Effector memory CD4-positive, alpha-beta T cell (primary cell): ENCODE results near the gene SNX17.

Experiments used
- DNase-seq, 3 donors: peaks; one replicate each; pipeline ENCODE4 v3.0.0-alpha.2; 2020
- H3K27ac ChIP-seq: 2 replicates; pipeline ENCODE4 v1.7.0; 2013; ENCODE audit warnings: mild to moderate bottlenecking, low read length, moderate library complexity; ENCODE audit not compliant: insufficient read depth, poor library complexity, severe bottlenecking
- H3K27me3 ChIP-seq: replicated peaks from 2 replicates; pipeline ENCODE4 v1.7.0; 2013; ENCODE audit warnings: mild to moderate bottlenecking, low read length; ENCODE audit not compliant: insufficient read depth, control insufficient read depth, poor library complexity, severe bottlenecking
- H3K36me3 ChIP-seq: 2 replicates; pipeline ENCODE4 v1.7.0; 2013; ENCODE audit warnings: mild to moderate bottlenecking, low read length, moderate library complexity; ENCODE audit not compliant: control insufficient read depth, insufficient read depth
- H3K4me1 ChIP-seq: 2 replicates; pipeline ENCODE4 v1.7.0; 2013; ENCODE audit warnings: low read length, mild to moderate bottlenecking; ENCODE audit not compliant: control insufficient read depth, insufficient read depth, poor library complexity, severe bottlenecking
- H3K4me3 ChIP-seq: 2 replicates; pipeline ENCODE4 v1.7.0; 2013; ENCODE audit warnings: low read length, low read depth, mild to moderate bottlenecking; ENCODE audit not compliant: insufficient read depth, poor library complexity, severe bottlenecking
- H3K9me3 ChIP-seq: 2 replicates; pipeline ENCODE4 v1.7.0; 2013; ENCODE audit warnings: mild to moderate bottlenecking, low read length, moderate library complexity; ENCODE audit not compliant: control insufficient read depth

SNX17 gene

DNA sequence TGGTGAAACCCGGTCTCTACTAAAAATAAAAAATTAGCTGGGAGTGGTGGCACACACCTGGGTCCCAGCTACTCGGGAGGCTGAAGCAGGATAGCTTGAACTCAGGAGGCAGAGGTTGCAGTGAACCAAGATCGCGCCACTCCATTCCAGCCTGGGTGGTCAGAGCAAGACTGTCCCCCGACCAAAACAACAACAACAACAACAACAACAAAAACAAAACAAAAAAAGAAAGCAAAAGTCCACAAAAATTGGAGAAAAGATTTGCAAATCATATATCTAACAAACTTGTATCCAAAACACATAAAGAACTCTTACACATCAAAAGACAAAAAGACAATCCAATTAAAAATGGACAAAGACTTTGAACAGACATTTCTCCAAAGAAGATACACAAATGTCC, 28.5 kb downstream of the SNX17 start:
- Histone ChIP-seq H3K36me3 (no peaks in the 10 kb centered on the region), H3K4me1 (no peaks in the 10 kb centered on the region), H3K9me3 (no peaks in the 10 kb centered on the region), H3K4me3 (no peak overlapping the region), H3K27me3 (no peaks in the 10 kb centered on the region), H3K27ac (no peak overlapping the region)
- no peak for DNase-seq

DNA sequence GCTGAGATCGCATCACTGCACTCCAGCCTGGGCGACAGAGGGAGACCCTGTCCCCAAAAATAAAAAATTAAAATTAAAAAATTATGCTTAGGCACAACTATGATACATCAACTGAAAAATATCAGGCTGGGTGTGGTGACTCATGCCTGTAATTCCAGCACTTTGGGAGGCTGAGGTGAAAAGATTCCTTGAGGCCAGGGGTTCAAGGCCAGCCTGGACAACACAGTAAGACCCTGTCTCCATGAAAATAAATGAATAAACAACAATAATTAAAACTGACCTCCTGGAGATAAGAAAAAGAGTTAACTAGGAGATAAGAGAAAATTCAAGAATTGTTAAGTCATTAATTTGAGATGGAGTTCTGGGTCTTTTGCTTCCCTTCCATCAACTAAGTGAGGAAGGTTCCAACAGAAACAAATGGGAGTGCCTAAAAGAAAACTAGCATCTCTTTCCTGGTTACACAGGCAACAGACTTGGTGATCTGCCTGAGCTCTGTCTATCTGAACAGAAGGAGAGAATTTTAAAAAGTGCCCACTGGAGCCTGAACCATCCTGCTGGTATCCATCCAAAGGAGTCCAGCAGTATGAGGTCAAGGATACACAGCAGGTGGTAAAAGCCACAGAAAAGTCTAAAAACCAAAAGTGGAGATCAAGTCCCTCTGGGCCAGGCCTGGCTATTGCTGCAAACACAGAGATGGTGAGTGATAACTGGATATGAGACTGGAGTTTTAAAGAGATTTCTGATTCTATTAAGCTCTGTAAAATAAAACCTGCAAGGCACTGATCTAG, 30.1 kb downstream of the SNX17 start:
- H3K36me3 ChIP-seq = no peaks in the 10 kb centered on the region
- no peak overlapping the region for H3K27ac ChIP-seq
- H3K4me1 ChIP-seq = no peaks in the 10 kb centered on the region

DNA sequence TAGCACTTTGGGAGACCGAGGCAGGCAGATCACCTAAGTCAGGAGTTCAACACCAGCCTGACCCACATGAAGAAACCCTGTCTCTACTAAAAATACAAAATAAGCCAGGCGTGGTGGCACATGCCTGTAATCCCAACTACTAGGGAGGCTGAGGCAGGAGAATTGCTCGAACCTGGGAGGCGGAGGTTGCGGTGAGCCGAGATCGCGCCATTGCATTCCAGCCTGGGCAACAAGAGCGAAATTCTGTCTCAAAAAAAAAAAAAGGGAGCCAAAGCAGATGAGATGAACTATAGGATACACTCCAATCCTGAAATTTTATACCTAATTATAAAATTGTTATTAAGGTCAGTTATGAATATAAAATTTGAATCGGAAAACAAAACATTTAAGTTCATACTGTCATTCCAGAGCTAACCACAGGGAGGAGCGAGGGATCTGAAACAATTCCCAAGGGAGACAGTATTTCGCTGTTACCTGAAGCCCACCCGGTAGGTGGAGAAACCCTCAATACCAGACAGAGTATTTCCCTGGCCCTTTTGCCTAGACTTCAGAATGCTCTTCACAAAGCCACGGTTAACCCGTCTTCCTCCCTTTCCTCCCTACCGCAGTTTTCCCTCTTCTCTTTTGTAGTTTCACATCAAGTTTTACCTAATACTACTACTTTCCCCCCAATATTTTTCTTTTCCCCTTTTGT, 37.5 kb downstream of the SNX17 start:
- H3K27ac ChIP-seq = peak overlapping the region; percentile 86

More for the DNA sequence above, 30.1 kb downstream of the SNX17 start:
- DNase-seq = no peak
- H3K4me3 ChIP-seq = no peak overlapping the region
- H3K9me3 ChIP-seq = no peaks in the 10 kb centered on the region
- H3K27me3 ChIP-seq = no peaks in the 10 kb centered on the region

DNA sequence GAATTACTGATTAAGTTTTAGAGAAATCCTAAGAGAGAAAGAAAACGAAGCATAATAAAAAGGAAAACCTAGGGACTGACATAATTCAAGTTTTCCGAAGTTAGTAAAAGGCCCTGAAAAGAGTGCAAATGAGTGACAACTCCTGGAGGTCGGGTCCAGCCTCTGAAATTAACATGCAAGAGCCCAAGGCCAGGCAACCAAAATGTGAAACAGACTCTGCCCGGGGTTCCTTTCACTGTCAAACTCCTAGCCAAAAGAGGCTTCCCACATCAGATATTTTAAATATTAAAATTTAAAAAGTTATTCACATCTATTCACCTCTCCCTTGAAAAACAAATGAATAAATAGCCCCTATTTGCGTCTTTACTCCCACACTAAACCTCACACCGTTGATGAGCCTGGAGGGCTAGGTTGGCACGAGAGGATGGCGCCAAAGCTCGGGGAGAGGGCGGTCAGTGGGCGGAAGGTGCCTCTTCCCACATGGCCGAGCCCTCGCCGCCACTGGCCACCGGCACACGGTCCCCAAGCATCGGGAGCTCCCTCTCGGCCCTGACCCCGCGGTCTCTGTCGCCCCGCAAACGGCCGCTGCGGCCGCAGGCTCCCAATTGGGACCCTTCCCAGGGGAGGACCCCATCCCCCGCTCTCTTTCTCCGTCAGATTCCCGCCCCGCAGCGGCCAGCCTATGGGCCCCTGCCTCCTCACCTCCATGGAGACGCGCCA, 38.3 kb downstream of the SNX17 start:
- no peaks in the 10 kb centered on the region for H3K27me3 ChIP-seq
- DNase-seq = no peak
- H3K9me3 ChIP-seq = no peaks in the 10 kb centered on the region
- H3K4me1 ChIP-seq = peaks cover 25% of the 10 kb centered on the region
- peak overlapping the region; percentile 99 for H3K4me3 ChIP-seq
- peak overlapping the region; percentile 86 for H3K27ac ChIP-seq
- no peaks in the 10 kb centered on the region for H3K36me3 ChIP-seq

More for the DNA sequence above, 37.5 kb downstream of the SNX17 start:
- no peaks in the 10 kb centered on the region for H3K36me3 ChIP-seq
- no peaks in the 10 kb centered on the region for H3K9me3 ChIP-seq
- H3K4me1 ChIP-seq = peaks cover 25% of the 10 kb centered on the region
- DNase-seq = no peak
- H3K4me3 ChIP-seq = peak overlapping the region; percentile 99
- H3K27me3 ChIP-seq = no peaks in the 10 kb centered on the region

DNA sequence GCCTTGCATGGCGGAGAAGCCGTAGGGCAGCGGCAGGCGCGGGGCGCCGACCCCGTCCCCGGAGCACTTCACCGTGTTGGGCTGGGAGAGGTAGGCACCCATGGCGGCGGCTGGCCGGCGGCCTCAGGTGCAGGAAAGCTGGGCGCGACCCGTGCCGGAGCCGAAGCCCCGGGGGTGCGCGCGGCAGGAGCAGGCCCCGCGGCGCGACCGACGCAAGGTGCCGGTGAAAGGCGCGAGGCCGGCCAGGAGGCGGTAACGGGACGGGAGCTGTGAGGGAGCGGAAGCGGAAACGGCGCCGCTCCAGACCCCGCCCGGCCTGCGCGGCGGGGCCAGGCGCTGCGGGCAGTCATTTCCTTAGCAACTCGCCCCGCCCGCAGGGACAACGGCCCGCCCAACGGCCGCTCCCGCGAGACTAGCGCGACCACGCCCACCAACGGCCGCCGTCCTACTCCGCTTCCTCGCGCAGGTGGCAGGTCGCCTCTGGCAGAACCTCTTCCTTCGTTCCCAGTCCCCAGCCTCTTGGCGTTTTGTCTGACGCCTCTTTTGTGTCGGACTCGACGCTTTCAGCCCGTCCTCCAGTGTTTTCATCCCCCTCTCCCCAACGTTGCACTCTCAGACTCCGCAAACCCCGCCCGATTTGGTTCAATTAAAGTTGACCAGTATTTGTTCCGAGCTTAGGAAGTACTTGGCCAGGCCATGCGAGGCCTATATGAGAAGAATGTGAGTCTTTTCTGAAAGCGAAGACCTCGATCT, 39.1 kb downstream of the SNX17 start, which contains the start of gene PPM1G:
Gene PPM1G, minus strand, starts transcription at position 271 of the 753 bp plus-strand sequence. Its CDS starts 169 bp downstream, at position 102.
- DNase-seq = peak; percentile 89 to 92 (median 91)
- Histone ChIP-seq H3K4me3 (peak within 1 kb of the TSS; percentile 99), H3K27me3 (no peaks in the 10 kb centered on the region), H3K4me1 (peaks cover 25% of the 10 kb centered on the region), H3K36me3 (no peaks in the 10 kb centered on the region), H3K9me3 (no peaks in the 10 kb centered on the region), H3K27ac (peak within 1 kb of the TSS; percentile 86)

DNA sequence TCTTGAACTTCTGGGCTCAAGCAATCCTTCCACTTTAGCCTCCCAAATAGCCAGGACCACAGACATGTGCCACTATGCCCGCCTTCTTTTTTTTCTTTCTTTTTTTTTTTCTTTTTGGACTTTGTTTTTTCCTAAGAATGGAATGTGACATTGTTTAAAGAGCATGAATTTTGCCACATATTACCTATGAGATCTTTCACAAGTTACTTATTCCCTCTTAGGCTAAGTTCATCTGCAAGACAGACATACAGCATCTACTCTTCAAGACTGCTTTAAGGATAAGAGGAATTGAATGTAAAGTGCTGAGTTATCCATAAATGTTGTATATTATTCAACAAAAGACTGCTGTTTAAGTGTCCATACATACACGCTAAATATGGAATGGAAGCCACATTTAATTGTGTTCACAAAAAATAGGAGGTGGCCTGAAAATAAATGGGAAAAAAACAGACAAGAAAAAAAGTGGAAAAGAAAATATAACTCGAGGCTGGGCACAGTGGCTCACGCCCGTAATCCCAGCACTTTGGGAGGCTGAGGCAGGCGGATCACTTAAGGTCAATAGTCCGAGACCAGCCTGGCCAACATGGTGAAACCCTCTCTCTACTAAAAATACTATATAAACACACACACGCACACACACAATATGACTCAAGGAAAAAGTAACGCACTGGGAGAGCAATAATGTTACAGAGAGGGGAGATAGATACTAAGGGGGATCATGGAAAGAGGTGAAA, 42.2 kb downstream of the SNX17 start:
- H3K4me3 ChIP-seq = no peak overlapping the region
- no peak overlapping the region for H3K27ac ChIP-seq
- peaks cover 17% of the 10 kb centered on the region for H3K4me1 ChIP-seq
- DNase-seq = no peak
- H3K9me3 ChIP-seq = no peaks in the 10 kb centered on the region
- H3K27me3 ChIP-seq = no peaks in the 10 kb centered on the region
- H3K36me3 ChIP-seq = no peaks in the 10 kb centered on the region

DNA sequence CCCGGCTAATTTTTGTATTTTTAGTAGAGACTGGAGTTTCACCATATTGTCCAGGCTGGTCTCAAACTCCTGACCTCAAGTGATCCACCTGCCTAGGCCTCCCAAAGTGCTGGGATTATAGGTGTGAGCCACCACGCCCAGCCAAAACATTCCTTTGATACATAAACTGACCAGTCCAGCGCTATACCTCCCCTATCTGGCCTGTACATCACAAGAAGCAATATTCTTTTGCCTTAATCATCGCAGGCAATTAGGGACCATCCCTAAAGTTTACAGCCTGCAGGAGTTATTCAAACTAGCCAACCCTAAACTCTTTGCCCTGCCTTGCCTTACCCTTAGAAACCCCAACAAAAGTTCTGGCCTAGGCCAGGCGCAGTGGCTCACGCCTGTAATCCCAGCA, 45.7 kb downstream of the SNX17 start:
- no peak for DNase-seq
- no peak overlapping the region for H3K27ac ChIP-seq
- no peaks in the 10 kb centered on the region for H3K36me3 ChIP-seq
- H3K27me3 ChIP-seq = no peaks in the 10 kb centered on the region
- H3K4me1 ChIP-seq = no peaks in the 10 kb centered on the region
- no peak overlapping the region for H3K4me3 ChIP-seq
- H3K9me3 ChIP-seq = no peaks in the 10 kb centered on the region

DNA sequence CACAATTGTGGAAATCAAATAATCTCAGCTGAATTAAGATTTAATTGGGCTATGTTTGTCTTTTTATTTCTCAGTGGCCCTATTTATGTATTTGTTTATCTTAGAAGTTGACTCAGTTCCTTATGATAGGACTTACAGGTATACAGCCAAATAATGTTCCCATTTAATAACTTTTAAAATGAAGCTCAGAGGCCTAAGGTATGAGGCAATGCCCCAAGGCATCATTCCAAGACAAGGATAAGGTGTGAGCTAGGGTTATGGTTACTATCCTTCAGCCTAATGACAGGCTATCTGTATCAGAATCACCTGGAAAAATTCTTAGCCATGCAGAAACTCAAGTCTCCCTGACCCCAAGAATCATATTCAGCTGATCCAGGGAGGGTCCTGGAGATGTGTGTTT, 50.6 kb downstream of the SNX17 start:
- Histone ChIP-seq H3K27me3 (no peaks in the 10 kb centered on the region), H3K27ac (no peak overlapping the region), H3K4me1 (no peaks in the 10 kb centered on the region), H3K9me3 (no peaks in the 10 kb centered on the region), H3K36me3 (no peaks in the 10 kb centered on the region), H3K4me3 (no peak overlapping the region)
- DNase-seq = no peak

DNA sequence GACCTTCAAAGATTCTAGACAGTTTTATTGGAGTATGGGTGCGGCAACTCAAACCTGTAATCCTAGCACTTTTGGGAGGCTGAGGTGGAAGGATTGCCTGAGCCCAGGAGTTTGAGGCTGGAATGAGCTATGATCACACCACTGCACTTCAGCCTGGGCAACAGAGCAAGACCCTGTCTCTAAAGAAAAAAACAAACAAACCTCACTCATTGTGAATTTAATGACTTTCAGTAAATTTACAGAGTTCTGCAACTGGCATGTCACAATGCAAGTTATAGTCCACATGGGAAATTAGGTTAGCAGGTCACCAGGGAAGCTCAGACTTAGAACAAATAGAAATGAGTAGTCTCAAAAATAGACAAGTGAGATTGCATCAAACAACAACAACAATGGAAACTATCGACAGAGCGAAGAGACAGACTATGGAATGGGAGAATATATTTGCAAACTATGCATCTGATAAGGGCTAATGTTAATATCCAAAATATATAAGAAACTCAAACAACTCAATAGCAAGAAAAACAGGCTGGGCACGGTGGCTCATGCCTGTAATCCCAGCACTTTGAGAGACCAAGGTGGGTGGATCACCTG, 51.3 kb downstream of the SNX17 start:
- Histone ChIP-seq H3K9me3 (no peaks in the 10 kb centered on the region), H3K4me3 (no peak overlapping the region), H3K36me3 (no peaks in the 10 kb centered on the region), H3K27me3 (no peaks in the 10 kb centered on the region), H3K4me1 (no peaks in the 10 kb centered on the region), H3K27ac (no peak overlapping the region)
- no peak for DNase-seq
